ENCODE measurements around the gene PGR.

The PGR gene

DNA sequence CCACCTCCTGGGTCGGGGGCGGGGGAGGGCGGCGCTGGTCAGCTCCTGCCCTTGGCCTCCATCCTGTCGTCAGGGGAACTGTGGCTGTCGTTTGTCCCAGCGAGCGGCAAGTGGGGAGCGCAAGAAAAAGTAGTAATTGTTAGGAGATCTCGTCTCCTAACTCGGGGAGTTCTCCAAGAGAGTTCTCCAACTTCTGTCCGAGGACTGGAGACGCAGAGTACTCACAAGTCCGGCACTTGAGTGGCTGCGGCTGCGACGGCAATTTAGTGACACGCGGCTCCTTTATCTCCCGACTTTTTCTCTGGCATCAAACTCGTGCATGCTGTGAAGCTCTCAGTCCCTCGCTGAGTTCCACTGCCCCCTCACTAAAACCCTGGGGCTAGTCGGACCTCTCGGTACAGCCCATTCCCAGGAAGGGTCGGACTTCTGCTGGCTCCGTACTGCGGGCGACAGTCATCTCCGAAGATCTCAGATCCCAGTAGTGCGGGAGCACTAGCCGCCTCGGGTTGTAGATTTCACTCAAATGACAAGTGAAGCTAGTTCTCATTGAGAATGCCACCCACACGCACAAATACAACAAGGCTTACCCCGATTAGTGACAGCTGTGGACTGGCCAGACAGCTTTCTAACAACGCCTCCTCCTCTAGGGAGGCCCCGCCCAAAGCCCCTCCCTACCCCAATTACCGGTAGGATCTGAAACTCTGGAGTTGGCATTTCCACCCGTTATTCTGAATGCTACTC, at the start of gene PGR:
TSS of gene PGR (minus strand) at position 611 of the 741 bp plus-strand sequence. CDS start 743 bp downstream, outside the sequence.
- no peak for DNase-seq

- no peak for DNase-seq
Observed at GRCh38 chr11:101176381-101176780, 46.8 kb upstream of the PGR start.

- no peak for DNase-seq
Observed at GRCh38 chr11:101169944-101170343, 40.3 kb upstream of the PGR start.

DNA sequence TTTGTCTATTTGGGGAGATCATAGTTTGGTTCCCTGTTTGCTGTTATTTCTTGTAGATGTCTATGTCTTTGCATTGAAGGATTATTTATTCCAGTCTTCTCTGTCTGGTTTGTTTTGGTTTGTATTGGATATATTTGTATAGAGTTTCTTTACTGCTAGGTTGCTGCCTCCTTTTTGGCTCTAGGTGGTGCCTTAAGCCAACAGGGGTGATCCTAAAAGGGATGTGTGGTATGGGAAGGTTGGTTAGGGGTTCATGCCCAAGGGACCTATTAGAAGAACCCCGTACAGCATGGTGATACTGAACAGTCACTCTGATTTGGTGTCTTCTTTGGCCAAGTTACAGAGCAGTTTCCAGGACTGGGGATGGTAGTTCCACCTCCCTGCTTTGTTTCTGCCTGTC, 36.4 kb upstream of the PGR start:
- DNase-seq = no peak

DNA sequence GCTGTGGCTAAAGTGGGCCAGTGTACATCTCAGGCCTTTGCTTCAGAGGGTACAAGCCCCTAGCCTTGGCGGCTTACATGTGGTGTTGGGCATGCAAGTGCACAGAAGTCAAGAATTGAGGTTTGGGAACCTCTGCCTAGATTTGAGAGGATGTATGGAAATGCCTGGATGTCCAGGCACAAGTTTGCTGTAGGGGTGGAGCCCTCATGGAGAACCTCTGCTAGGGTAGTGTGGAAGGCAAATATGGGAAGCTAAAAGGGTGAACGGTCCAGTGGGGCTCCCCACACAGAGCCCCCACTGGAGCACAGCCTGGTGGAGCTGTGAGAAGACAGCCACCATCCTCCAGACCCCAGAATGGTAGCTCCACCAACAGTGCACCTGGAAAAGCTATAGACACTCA, 28.5 kb upstream of the PGR start:
- no peak for DNase-seq

- DNase-seq = no peak
Observed at GRCh38 chr11:101138245-101138930, 8.8 kb upstream of the PGR start.

- DNase-seq = no peak
Observed at GRCh38 chr11:101133190-101133589, 3.6 kb upstream of the PGR start.

DNA sequence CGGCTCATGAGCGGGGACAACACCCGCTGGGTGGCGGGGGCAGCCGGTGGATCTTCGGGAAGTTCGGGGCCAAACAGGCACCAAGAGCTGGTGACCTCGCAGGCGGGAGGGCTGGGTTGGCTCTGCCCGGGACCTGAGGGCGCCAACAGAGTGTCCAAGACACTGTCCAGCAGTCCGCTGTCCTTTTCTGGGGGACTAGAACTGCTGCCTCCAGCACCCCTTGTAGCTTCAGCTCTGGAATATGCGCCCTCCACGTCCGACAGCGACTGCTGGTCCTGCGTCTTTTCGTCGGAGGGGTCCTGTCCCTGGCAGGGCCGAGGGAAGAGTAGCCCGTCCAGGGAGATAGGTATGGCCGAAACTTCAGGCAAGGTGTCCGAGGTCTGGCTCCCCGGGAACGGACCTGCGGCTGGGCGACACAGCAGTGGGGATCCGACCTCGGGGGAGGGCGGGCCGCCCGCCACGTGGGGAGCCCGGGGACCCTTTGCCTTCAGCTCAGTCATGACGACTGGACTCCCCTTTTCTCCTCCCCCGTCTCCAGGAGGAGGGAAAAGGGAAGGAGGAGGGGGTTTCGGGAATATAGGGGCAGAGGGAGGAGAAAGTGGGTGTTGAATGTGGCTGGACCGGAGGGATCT, 926 bp downstream of the PGR start:
- DNase-seq = no peak

GRCh38 chr11:101127699-101128570, 1.7 kb downstream of the PGR start:
- no peak for DNase-seq

- no peak for DNase-seq
Observed at GRCh38 chr11:101127197-101127698, 2.4 kb downstream of the PGR start.

- no peak for DNase-seq
Observed at GRCh38 chr11:101126551-101127196, 2.9 kb downstream of the PGR start.

GRCh38 chr11:101115671-101116160, 13.9 kb downstream of the PGR start:
- DNase-seq = no peak

GRCh38 chr11:101113540-101113939, 16.1 kb downstream of the PGR start:
- no peak for DNase-seq

- DNase-seq = no peak
Observed at GRCh38 chr11:101104716-101105115, 24.9 kb downstream of the PGR start.

DNA sequence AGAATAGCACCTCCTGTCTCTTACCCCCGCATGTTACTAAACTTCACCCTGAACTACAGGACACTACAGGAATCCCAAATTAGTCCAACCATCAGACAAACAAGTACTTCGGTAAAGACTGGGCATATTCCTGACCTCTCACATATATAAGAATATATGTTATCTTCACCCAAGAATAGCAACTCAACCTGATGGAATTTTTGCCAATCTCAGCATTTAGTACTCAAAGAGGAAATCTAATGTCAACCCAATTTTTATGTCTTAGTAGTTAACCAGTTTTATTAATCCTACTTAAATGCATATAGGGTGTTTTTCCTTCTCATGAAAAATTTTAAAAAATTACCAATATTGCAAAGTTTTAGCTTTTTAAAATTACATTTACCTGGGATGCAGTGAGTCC, 26.2 kb downstream of the PGR start:
- no peak for DNase-seq

DNA sequence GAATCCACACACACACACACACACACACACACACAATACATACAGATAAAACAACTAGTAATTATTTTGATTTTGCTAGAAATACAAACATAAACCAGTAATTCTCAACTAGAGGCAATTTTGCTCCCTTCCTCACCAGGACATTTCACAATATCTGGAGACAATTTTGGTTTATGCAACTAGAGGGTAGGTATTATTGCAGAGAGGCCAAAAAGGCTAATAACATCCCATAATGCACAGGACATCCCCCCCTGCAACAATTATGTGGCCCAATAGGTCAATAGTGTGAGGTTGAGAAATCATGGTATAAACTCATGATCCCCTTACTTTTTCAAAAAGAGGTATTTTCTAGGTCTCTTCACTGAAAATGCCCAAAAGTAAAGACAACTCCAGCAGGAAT, 29.0 kb downstream of the PGR start:
- DNase-seq = no peak

DNA sequence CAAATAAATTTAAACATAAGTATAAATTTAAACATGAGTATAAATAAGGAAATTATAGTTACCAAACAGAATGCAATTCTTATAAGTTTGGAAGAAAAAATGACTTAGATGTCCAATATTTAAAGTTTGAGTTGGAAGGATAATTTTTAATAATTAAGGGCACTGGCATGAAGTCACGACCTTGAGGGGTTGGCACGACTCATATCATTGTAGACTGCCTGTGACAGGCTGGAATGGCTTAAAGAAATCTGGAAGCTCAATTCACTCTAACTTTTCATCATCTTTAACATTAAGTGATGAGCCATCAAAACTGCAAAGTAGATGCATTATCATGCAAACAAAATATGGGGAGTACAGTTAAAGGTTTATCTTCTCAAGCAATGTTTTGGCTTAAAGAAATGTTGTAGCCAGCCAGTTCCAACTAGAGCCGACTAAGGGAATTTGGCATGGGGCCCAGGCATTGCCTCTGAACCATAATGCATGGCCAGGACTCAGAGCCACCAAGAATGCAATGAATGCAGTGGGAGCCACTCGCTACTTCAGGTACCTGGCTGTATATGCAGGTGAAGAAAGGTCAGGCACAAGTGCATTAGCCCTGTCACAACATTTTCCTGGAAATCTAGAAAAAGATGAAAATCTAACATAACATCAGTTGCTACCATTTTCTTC, 33.4 kb downstream of the PGR start:
- DNase-seq = no peak

DNA sequence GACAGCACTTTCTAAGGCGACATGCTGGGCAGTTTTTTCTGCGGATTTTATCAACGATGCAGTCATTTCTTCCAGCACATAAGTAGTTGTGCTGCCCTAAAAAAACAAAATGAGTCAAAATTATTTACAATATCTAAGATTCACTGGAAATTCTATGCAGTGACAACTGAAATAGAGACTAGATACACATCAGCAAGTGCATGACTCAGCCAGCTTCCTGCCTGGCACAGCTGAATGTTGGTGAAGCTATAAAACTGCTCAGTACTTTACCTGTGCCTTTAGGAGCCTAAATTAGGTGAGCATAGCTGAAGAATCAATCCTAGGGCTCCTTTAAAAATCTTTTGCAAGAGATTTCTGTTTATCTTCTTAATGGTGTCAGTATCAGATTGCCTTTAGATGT, 37.8 kb downstream of the PGR start:
- DNase-seq = no peak

DNA sequence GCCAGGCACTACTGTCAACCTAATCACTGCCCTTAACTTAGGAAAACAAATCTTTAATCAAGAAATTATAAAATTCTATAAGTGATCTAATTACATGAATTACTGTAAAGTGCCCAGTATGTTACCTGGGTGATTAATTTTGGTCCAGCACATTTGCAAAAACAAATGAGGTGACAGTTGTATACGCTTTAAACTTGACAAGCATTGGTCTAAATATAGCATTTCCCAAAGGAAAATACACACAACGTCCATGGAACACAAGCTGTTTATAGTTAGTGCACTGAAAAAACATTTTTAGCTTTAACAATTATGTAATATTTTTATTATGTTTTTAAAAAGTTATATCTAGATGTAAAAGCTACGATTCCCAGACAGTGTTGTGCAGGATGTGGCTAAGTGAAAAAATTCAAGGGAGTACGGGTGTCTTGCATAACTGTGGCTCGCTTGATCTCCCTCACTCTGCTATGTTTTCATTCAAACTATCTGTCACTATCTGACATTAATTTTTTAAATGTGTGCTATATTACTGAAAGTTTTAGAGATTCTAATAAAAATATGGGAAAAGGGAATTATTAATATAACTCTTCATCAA, 38.8 kb downstream of the PGR start:
- DNase-seq = no peak

GRCh38 chr11:101083335-101083734, 46.3 kb downstream of the PGR start:
- DNase-seq = no peak

- DNase-seq = no peak
Observed at GRCh38 chr11:101082813-101083212, 46.8 kb downstream of the PGR start.
